OCI-LY7 (cell line): ENCODE data around the gene TARP.

Experiments used
- EZH2phosphoT487 ChIP-seq: fragments of 200-600 bp; sonication (generic); IDR thresholded peaks from 2 replicates; pipeline ENCODE4 v1.6.1; 2018; ENCODE audit warnings: low read depth, borderline replicate concordance, mild to moderate bottlenecking, mixed run types, antibody characterized with exemption, low read length, moderate library complexity, mixed read lengths
- TF ChIP-seq, protein P1 (sequence below): fragments of 200-600 bp; sonication (generic); conservative IDR thresholded peaks from 2 replicates; pipeline ENCODE4 v1.5.1; 2014; ENCODE audit warnings: mild to moderate bottlenecking, antibody characterized with exemption, low read length, moderate library complexity, mixed read lengths

DNA sequence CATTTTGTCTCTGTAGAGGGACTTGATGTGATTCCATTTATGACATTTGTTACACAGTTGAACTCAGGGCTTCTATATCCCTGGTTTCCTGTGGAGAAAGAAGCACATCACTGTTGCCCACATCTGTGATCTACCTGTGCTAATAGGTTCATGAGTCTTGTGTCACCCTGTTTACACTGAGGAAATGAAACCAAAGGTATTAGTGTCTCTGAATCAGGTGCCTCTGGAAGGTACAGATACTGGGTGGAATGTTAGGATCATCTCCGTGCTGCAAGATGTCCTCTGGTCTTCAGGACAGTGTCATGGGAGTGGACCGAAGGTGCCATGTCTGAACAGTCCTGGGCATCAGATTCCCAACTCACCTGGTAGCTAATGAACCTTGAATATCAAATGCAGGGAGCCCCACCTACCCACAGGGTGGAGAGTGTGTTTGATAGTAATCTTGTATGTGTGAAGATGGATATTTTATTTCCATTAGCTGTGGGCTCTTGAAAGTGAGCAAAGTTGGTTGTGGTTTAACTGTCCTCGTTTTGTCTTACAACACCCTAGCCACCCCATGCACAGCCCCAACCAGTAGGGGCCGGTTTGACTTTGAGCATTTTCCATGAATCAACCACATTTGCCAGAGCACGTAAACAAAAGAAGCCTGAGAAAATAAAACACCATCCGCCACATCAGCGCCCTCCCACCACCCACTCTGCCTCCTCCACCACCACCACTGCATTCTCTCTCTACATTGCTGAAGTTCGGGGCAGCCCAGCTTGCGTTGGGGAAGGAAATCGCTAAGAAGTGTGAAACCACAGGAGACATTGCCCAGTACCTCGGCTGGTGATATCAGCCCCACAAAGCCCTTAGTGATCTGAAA is 40.7 kb downstream of the TARP start:
- no peak for TF ChIP-seq EZH2phosphoT487
- TF ChIP-seq, protein P1, sequence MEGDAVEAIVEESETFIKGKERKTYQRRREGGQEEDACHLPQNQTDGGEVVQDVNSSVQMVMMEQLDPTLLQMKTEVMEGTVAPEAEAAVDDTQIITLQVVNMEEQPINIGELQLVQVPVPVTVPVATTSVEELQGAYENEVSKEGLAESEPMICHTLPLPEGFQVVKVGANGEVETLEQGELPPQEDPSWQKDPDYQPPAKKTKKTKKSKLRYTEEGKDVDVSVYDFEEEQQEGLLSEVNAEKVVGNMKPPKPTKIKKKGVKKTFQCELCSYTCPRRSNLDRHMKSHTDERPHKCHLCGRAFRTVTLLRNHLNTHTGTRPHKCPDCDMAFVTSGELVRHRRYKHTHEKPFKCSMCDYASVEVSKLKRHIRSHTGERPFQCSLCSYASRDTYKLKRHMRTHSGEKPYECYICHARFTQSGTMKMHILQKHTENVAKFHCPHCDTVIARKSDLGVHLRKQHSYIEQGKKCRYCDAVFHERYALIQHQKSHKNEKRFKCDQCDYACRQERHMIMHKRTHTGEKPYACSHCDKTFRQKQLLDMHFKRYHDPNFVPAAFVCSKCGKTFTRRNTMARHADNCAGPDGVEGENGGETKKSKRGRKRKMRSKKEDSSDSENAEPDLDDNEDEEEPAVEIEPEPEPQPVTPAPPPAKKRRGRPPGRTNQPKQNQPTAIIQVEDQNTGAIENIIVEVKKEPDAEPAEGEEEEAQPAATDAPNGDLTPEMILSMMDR, result no peak
